Measurements from ENCODE around the gene FGGY. TPM values are rescaled to one million over a fixed set of nuclear protein-coding genes. Genes with fewer than 3 reads are reported as not detected.

FGGY gene
- total RNA-seq, 1 experiment from 2014 or later: 12.0 TPM

- TF ChIP-seq STAT6 (CRISPR knock-in tag; conservative IDR thresholded peaks at IDR 0.05; ENCODE audit: low read depth) (no peak), ZNF219 (CRISPR knock-in tag; IDR thresholded peaks at IDR 0.05; ENCODE audit: borderline replicate concordance) (no peak), TP53 (CRISPR knock-in tag; IDR thresholded peaks at IDR 0.05) (no peak), MLX (CRISPR knock-in tag; IDR thresholded peaks at IDR 0.05) (no peak), ZNF423 (CRISPR knock-in tag; IDR thresholded peaks at IDR 0.05) (no peak), E2F4 (CRISPR knock-in tag; IDR thresholded peaks at IDR 0.05; ENCODE audit: borderline replicate concordance, low read depth) (no peak), ATF3 (CRISPR knock-in tag; conservative IDR thresholded peaks at IDR 0.05) (no peak), IRF2 (CRISPR knock-in tag; IDR thresholded peaks at IDR 0.05; ENCODE audit: borderline replicate concordance, low read depth) (no peak)
- ATAC-seq (no peak), DNase-seq (ENCODE audit: low spot score) (no peak)
- Mint-ChIP-seq H3K9me3 (0 out of 2 replicates have a peak, but pooled peaks cover 3% of the 10 kb centered on the region), H3K4me3 (no peak overlapping the region), H3K27ac (no peak overlapping the region), H3K4me1 (peaks cover 13% of the 10 kb centered on the region), H3K27me3 (ENCODE audit: low read depth) (no peaks in the 10 kb centered on the region), H3K36me3 (no peaks in the 10 kb centered on the region)
- ChIA-PET CTCF (no interaction called here), POLR2A (no interaction called here)
Measured at GRCh38 chr1:59568158-59568935, 271.5 kb downstream of the FGGY start.

- Mint-ChIP-seq H3K27ac (no peak overlapping the region), H3K27me3 (ENCODE audit: low read depth) (no peaks in the 10 kb centered on the region), H3K4me3 (no peak overlapping the region), H3K4me1 (peaks cover 13% of the 10 kb centered on the region), H3K9me3 (peaks cover 9% of the 10 kb centered on the region), H3K36me3 (peaks cover 6% of the 10 kb centered on the region)
- CTCF ChIA-PET: no interaction called here
- DNase-seq (ENCODE audit: low spot score) (no peak), ATAC-seq (no peak)
- POLR2A ChIA-PET: no interaction called here
- no peak for TF ChIP-seq JUN (CRISPR knock-in tag; IDR thresholded peaks at IDR 0.05)
- TF ChIP-seq NR1H2 (CRISPR knock-in tag; IDR thresholded peaks at IDR 0.05): no peak
- TF ChIP-seq ZBTB43 (CRISPR knock-in tag; IDR thresholded peaks at IDR 0.05): no peak
- no peak for TF ChIP-seq NR2C2 (CRISPR knock-in tag; IDR thresholded peaks at IDR 0.05)
- no peak for TF ChIP-seq EMX1 (CRISPR knock-in tag; IDR thresholded peaks at IDR 0.05)
- TF ChIP-seq PRRX2 (CRISPR knock-in tag; IDR thresholded peaks at IDR 0.05): no peak
- TF ChIP-seq JAZF1 (CRISPR knock-in tag; IDR thresholded peaks at IDR 0.05): no peak
- no peak for TF ChIP-seq AR (CRISPR knock-in tag; IDR thresholded peaks at IDR 0.05)
- TF ChIP-seq ZNF281 (CRISPR knock-in tag; IDR thresholded peaks at IDR 0.05): no peak
- TF ChIP-seq E2F5 (CRISPR knock-in tag; IDR thresholded peaks at IDR 0.05): no peak
- no peak for TF ChIP-seq FOXJ3 (CRISPR knock-in tag; IDR thresholded peaks at IDR 0.05; ENCODE audit: borderline replicate concordance)
- TF ChIP-seq USF1 (CRISPR knock-in tag; IDR thresholded peaks at IDR 0.05): no peak
- no peak for TF ChIP-seq SMAD3 (CRISPR knock-in tag; IDR thresholded peaks at IDR 0.05; ENCODE audit: borderline replicate concordance)
Measured at GRCh38 chr1:59569198-59569597, 272.3 kb downstream of the FGGY start.

Measured in WTC11 (cell line).